OCI-LY1 (cell line): ENCODE data around the gene MARK1.

Source experiments
- H2AFZ ChIP-seq: fragments of 200-600 bp; sonication (generic), shearing (Covaris generic); 2 replicates; pipeline ENCODE4 v1.6.0; 2014; ENCODE audit warnings: antibody characterized with exemption, mild to moderate bottlenecking, low read length
- H3F3A ChIP-seq: fragments of 200-600 bp; sonication (generic), shearing (Covaris generic); 2 replicates; pipeline ENCODE4 v1.6.0; 2014; ENCODE audit warnings: mild to moderate bottlenecking, antibody characterized with exemption, low read length, moderate library complexity; ENCODE audit not compliant: insufficient read depth
- H3K27ac ChIP-seq: fragments of 200-600 bp; sonication (generic); 2 replicates; pipeline ENCODE4 v1.5.1; 2014; ENCODE audit warnings: low read length, mixed run types, mild to moderate bottlenecking, low read depth; ENCODE audit not compliant: poor library complexity, severe bottlenecking
- H3K27me3 ChIP-seq: fragments of 200-600 bp; sonication (generic); 2 replicates; pipeline ENCODE4 v1.6.0; 2014; ENCODE audit warnings: antibody characterized with exemption, mild to moderate bottlenecking, low read length, moderate library complexity; ENCODE audit not compliant: insufficient read depth
- H3K36me3 ChIP-seq: fragments of 200-600 bp; sonication (generic); 2 replicates; pipeline ENCODE4 v1.6.1; 2014; ENCODE audit warnings: mild to moderate bottlenecking, antibody characterized with exemption, low read length, moderate library complexity, mixed read lengths; ENCODE audit not compliant: insufficient read depth
- H3K4me1 ChIP-seq: fragments of 200-600 bp; sonication (generic); 2 replicates; pipeline ENCODE4 v1.5.1; 2014; ENCODE audit warnings: mild to moderate bottlenecking, low read length, moderate library complexity; ENCODE audit not compliant: insufficient read depth, severe bottlenecking
- H3K4me2 ChIP-seq: fragments of 200-600 bp; sonication (generic), shearing (Covaris generic); 2 replicates; pipeline ENCODE4 v1.6.1; 2014; ENCODE audit warnings: low read length
- H3K4me3 ChIP-seq: fragments of 200-600 bp; sonication (generic); 2 replicates; pipeline ENCODE4 v1.5.1; 2014; ENCODE audit warnings: low read length, low read depth, mild to moderate bottlenecking, mixed read lengths; ENCODE audit not compliant: poor library complexity, severe bottlenecking
- H3K79me2 ChIP-seq: fragments of 200-600 bp; shearing (Covaris generic); 2 replicates; pipeline ENCODE4 v1.6.1; 2016; ENCODE audit warnings: mixed run types, low read length, mixed read lengths; ENCODE audit not compliant: insufficient read depth
- H3K9ac ChIP-seq: fragments of 200-600 bp; sonication (generic), shearing (Covaris generic); 2 replicates; pipeline ENCODE4 v1.6.1; 2014; ENCODE audit warnings: mild to moderate bottlenecking, low read length, mixed read lengths
- H3K9me2 ChIP-seq: fragments of 200-600 bp; sonication (generic), shearing (Covaris generic); 2 replicates; pipeline ENCODE4 v1.6.1; 2014; ENCODE audit warnings: low read depth, mild to moderate bottlenecking, low read length, mixed read lengths
- H3K9me3 ChIP-seq: fragments of 200-600 bp; shearing (Covaris generic); 2 replicates; pipeline ENCODE4 v1.6.1; 2014; ENCODE audit warnings: low read length, mixed read lengths
- H4K20me1 ChIP-seq: fragments of 200-600 bp; sonication (generic), shearing (Covaris generic); 2 replicates; pipeline ENCODE4 v1.6.0; 2016; ENCODE audit warnings: mild to moderate bottlenecking, low read length; ENCODE audit not compliant: insufficient read depth
- EZH2 ChIP-seq: fragments of 200-600 bp; sonication (generic), shearing (Covaris generic); IDR thresholded peaks from 2 replicates; pipeline ENCODE4 v1.8.0; 2017; ENCODE audit warnings: borderline replicate concordance, mixed run types, mild to moderate bottlenecking, antibody characterized with exemption, low read length, moderate library complexity, mixed read lengths
- TF ChIP-seq, protein P1 (sequence below): fragments of 200-600 bp; sonication (generic), shearing (Covaris generic); IDR thresholded peaks from 2 replicates; pipeline ENCODE4 v1.5.1; 2017; ENCODE audit warnings: mild to moderate bottlenecking, antibody characterized with exemption, low read length, moderate library complexity, mixed read lengths

MARK1 gene

DNA sequence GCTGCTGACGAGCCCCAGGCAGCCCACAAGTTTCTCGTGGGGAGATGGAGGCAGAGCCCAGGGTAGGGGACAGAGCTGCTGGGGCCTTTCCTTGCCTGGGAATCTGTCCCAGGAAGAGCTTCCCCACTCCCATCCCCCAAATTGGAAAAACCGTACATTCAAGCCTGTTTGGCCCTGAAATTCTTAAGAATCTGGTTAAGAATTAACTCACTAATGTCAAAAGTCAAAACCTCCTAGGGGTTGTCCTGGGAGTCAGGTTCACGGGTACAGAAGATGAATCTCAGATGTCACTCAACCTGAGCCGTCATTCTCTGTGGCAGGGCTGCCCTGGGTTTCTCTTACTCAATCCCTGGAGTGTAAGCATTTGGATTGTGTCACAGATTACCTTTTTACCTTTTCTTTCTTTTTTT lies 170.7 kb downstream of the MARK1 start:
- no peak overlapping the region for H3K4me3 ChIP-seq
- no peak overlapping the region for H3K9ac ChIP-seq
- no peaks in the 10 kb centered on the region for H3F3A ChIP-seq
- H4K20me1 ChIP-seq = no peaks in the 10 kb centered on the region
- TF ChIP-seq, protein P1, sequence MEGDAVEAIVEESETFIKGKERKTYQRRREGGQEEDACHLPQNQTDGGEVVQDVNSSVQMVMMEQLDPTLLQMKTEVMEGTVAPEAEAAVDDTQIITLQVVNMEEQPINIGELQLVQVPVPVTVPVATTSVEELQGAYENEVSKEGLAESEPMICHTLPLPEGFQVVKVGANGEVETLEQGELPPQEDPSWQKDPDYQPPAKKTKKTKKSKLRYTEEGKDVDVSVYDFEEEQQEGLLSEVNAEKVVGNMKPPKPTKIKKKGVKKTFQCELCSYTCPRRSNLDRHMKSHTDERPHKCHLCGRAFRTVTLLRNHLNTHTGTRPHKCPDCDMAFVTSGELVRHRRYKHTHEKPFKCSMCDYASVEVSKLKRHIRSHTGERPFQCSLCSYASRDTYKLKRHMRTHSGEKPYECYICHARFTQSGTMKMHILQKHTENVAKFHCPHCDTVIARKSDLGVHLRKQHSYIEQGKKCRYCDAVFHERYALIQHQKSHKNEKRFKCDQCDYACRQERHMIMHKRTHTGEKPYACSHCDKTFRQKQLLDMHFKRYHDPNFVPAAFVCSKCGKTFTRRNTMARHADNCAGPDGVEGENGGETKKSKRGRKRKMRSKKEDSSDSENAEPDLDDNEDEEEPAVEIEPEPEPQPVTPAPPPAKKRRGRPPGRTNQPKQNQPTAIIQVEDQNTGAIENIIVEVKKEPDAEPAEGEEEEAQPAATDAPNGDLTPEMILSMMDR = no peak
- no peak for TF ChIP-seq EZH2
- no peaks in the 10 kb centered on the region for H3K4me1 ChIP-seq
- H3K4me2 ChIP-seq = no peak overlapping the region
- no peak overlapping the region for H3K27ac ChIP-seq
- no peaks in the 10 kb centered on the region for H3K9me2 ChIP-seq
- no peaks in the 10 kb centered on the region for H3K9me3 ChIP-seq
- H3K27me3 ChIP-seq = no peaks in the 10 kb centered on the region
- no peaks in the 10 kb centered on the region for H3K36me3 ChIP-seq
- H2AFZ ChIP-seq = no peak overlapping the region
- no peaks in the 10 kb centered on the region for H3K79me2 ChIP-seq

DNA sequence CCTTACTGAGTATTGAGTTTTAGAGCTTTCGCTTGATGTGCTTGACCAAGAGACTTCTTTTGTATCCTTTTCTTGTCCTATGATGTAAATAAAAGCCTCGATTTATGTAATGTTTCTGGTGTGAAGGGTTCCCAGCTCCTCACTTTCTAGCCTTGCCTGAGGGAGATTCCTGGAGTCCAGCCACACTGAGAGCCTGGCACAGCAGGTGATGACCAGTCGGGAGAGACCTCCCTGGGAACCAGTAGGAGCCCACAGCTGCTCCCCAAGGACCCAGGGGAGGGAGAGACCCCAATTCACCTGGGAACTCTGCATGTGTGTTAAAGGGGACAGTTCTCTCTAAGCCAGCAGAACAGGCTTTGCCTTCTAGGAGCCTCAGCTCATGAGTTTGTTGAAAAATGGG lies 171.1 kb downstream of the MARK1 start:
- Histone ChIP-seq H3K9me3 (no peaks in the 10 kb centered on the region), H3K4me3 (no peak overlapping the region), H3K4me2 (no peak overlapping the region), H3K9me2 (no peaks in the 10 kb centered on the region), H2AFZ (no peak overlapping the region), H3K27me3 (no peaks in the 10 kb centered on the region), H3K36me3 (no peaks in the 10 kb centered on the region), H3K4me1 (no peaks in the 10 kb centered on the region), H3F3A (no peaks in the 10 kb centered on the region), H3K79me2 (no peaks in the 10 kb centered on the region), H3K27ac (no peak overlapping the region), H3K9ac (no peak overlapping the region), H4K20me1 (no peaks in the 10 kb centered on the region)
- no peak for TF ChIP-seq EZH2
- TF ChIP-seq, protein P1 = no peak

DNA sequence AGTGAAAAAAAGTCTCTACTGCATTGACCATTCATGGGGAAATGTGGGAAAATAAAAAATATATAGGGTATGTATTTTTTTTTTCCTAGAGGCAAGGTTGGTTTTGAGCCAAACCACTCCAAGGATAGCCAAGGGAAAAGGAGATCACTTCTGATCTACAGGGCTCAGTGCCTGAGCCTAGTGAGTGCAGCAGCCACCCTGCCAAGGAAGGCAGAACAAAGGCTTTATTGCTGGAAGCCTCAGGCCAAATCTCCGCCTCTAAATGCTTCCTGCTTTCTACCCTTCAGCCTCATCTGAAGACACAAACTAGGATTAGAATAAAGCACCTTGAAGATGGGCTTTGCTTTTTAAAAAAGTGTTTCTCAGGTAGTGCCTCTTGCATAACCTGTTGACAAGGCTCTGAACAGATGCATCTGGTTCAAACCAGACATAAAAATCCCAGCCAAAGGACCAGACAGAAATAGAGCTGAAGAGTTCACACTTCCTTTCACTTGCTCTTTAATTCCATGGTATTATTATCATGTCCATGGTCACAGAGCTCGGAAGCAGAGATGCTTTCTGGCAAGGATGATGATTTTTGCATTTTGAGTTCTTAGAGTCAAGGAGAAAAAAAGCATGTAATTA lies 172.7 kb downstream of the MARK1 start:
- Histone ChIP-seq H3K79me2 (no peaks in the 10 kb centered on the region), H3K9me2 (no peaks in the 10 kb centered on the region), H3K9me3 (no peaks in the 10 kb centered on the region), H3K9ac (no peak overlapping the region), H3K4me3 (no peak overlapping the region), H3F3A (no peaks in the 10 kb centered on the region), H3K27me3 (no peaks in the 10 kb centered on the region), H3K4me2 (no peak overlapping the region), H3K4me1 (no peaks in the 10 kb centered on the region), H3K27ac (no peak overlapping the region), H4K20me1 (no peaks in the 10 kb centered on the region), H2AFZ (no peak overlapping the region), H3K36me3 (no peaks in the 10 kb centered on the region)
- TF ChIP-seq, protein P1 = no peak
- TF ChIP-seq EZH2 = no peak
